CD4-positive, alpha-beta T cell treated with Interleukin-4 for 1 hour (primary cell): ENCODE results near the gene ERICH4.
"Not testable (repeated sequence)": the region's sequence is repeated elsewhere in the genome, so short reads cannot be mapped to it uniquely, and the experiment has no call there.

Experiments used
- DNase-seq, 2 donors: peaks; one replicate each; pipeline ENCODE4 v3.0.0-alpha.2; 2020 to 2022

ERICH4 gene

DNA sequence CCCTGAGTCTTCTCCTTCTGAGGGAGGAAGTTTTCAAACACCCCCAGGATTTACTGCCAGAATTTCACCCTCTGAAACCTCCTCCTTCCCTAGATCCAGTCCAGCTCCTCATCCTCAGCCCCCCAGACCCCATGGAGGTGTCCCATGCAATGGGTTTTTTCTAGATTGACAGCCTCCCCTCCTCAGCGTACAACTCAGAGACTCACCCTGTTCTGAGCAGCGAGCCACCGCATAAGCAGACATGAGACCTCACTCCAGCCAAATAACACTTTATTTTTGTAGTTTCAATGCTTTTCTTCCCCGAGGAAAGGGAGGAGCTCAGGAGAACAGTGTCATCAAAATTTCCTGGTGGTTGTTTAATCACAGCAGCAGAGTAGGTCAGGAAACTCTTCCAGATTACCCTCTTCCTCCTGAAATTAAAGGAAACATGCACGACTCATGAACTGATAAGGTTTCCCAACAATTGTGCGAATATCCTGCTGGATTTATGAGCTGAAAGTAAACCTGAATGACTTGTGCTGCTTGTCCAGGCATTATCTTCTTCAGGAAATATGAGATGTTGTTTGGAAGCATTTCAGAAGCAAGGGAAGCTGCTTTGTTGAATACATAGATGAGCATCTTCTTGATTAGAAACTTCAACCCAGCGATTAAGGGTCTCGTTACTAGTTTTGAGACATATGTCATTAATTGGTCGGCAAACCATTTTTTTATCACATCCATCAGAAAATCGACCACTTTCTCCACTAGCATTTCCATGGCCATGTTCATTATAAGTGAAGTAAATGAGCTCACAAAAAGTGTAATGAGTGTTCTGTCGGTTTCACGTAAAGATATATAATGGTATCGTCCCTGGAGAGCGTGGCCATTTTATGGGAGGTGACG is 36.2 kb downstream of the ERICH4 start:
- DNase-seq: no peak

DNA sequence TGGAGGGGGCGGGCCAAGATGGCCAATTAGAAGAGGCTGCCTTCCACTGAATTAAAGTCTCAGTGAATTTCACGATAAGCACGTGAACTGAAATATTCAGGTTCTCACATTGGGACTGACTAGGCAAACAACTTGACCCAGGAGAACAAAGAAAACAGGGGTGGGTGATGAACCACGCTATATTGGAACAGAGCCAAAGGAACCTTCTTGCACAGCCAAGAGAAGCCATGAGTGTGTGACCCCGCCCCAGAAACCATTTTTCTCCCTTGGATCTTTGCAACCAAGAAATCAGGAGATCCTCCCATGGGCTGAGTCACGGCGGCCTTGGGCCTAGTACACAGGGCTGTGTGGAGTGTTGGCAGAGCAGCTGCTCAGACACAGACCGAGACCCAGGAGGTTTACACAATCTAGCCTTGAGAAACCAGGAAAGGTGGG is 36.8 kb downstream of the ERICH4 start:
- no peak for DNase-seq

DNA sequence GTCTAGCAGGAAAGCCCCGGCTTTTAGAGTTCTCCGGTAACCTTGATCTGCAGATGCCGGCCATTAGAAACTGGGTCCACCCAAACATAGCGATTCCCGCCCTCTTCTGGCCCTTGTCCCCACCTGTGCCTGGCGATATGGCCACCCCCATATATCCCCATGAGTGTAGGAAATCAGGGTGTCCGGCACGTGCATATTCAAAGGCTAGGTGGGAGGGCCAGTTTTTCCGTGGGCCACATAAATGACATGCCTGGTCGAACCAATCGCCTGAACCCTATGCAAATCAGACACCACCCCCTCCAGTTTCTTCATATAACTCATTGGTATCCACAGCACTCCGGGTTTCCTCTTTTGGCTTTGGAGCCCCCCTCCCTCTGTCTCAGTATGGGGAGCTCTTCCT is 37.4 kb downstream of the ERICH4 start:
- no peak for DNase-seq

DNA sequence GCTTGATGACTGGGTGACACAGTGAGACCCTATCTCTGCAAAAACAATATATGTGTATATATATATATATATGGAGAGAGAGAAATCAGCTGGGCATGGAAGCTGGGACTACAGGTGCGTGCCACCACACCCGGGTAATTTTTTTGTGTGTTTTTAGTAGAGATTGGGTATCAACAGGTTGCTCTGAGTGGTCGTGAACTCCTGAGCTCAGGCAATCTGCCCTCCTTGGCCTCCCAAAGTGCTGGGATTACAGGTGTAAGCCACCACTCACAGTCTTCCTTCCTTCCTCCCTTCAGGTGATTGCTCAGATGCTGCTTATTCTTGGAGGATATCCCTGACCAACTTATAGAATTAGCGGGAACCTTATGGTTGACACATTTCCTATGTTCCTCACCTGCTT is 41.9 kb downstream of the ERICH4 start:
- no peak for DNase-seq

DNA sequence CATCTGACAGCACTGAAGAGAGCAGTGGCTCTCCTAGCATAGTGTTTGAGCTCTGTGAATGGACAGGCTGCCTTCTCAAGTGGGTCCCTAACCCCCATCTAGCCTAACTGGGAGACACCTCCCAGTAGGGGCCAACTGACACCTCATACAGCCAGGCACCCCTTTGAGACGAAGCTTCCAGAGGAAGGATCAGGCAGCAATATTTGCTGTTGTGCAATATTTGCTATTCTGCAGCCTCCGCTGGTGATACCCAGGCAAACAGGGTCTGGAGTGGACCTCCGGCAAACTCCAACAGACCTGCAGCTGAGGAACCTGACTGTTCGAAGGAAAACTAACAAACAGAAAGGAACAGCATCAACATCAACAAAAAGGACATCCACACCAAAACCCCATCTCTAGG is 44.0 kb downstream of the ERICH4 start:
- not testable (repeated sequence) for DNase-seq

DNA sequence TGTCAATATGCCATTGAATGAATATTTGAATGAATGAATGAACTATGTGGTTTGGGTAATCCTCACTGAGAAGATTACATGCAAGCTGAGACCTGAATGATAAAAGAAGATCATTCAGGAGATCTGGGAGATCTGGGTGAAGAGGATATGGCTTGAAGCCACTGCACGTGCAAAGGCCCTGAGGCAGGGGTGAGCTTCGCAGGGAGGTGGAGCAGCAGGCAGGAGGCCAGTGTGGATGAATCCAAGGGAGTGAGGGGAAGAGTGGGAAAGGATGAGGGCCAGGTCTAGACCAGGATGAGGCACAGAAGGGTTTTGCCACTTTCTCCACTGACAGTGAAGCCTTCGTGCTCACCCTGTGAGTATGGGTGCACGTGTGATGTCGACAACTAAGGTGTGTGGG is 49.9 kb downstream of the ERICH4 start:
- no peak for DNase-seq
